B cell (primary cell): ENCODE results near the gene ZNF784. TPM values are rescaled to one million over a fixed set of nuclear protein-coding genes. Genes with fewer than 3 reads are reported as not detected.

Experiments used
- ATAC-seq: fragments of 200-7000 bp; cut with Tn5 transposase; one replicate; pipeline ENCODE4 v1.10.0; 2021; ENCODE audit warnings: low read depth, mild to moderate bottlenecking, moderate number of reproducible peaks, moderate library complexity
- CTCF ChIA-PET: fragments of 350-600 bp; sonication (Branson Sonifier 250); formaldehyde crosslinking; loops from one replicate; lab custom pipeline; 2021; ENCODE audit warnings: antibody characterized with exemption, inconsistent platforms; lab: Charles Lee
- POLR2A ChIA-PET: fragments of 350-600 bp; sonication (Branson Sonifier 250); formaldehyde crosslinking; loops from one replicate; lab custom pipeline; 2021; ENCODE audit warnings: antibody characterized with exemption; lab: Charles Lee
- DNase-seq: peaks from one replicate; pipeline ENCODE4 v3.0.0; 2013
- H2AFZ ChIP-seq: 2 replicates; pipeline ENCODE4 v1.6.1; 2012; ENCODE audit warnings: mild to moderate bottlenecking, low read depth, low read length; ENCODE audit not compliant: insufficient read depth, poor library complexity, severe bottlenecking
- H3K27ac ChIP-seq, 2 donors: 1 replicate in 1 of 2; 2 replicates in 1 of 2; pipeline ENCODE4 v1.5.1; 2012 to 2013; ENCODE audit warnings: low read length in 2 of 2, mild to moderate bottlenecking in 2 of 2, moderate library complexity in 1 of 2
- H3K27me3 ChIP-seq, 4 experiments: fragments of 200-600 bp in 1 of 4; sonication (generic) in 1 of 4; replicated peaks in 1 of 4; 1 replicate in 2 of 4; 2 replicates in 2 of 4; pipeline versions ENCODE4 v1.6.1 to v1.7.0; 2013 to 2016; ENCODE audit warnings: low read length in 3 of 4, mild to moderate bottlenecking in 2 of 4, mixed read lengths in 1 of 4, moderate library complexity in 1 of 4; ENCODE audit not compliant: insufficient read depth in 4 of 4, control insufficient read depth in 3 of 4; ENCODE audit errors: control extremely low read depth in 1 of 4
- H3K36me3 ChIP-seq, 2 experiments: replicated peaks in 1 of 2; 1 replicate in 1 of 2; 2 replicates in 1 of 2; pipeline versions ENCODE4 v1.6.1 to v1.7.1; 2013; ENCODE audit warnings: low read length in 1 of 2; ENCODE audit not compliant: insufficient read depth in 2 of 2, control insufficient read depth in 1 of 2; ENCODE audit errors: control extremely low read depth in 1 of 2, extremely low read depth in 1 of 2
- H3K4me1 ChIP-seq, 2 donors: fragments of 200-600 bp in 1 of 2; sonication (generic) in 1 of 2; 1 replicate in 1 of 2; 2 replicates in 1 of 2; pipeline versions ENCODE4 v1.5.1 to v1.6.1; 2013 to 2017; ENCODE audit warnings: low read length in 2 of 2; ENCODE audit not compliant: control insufficient read depth in 2 of 2, insufficient read depth in 2 of 2
- H3K4me2 ChIP-seq: replicated peaks from 2 replicates; pipeline ENCODE3; 2012; ENCODE audit warnings: mild to moderate bottlenecking, low read depth, low read length; ENCODE audit not compliant: poor library complexity, severe bottlenecking
- H3K4me3 ChIP-seq, 5 experiments: fragments of 200-600 bp in 1 of 5; sonication (generic) in 1 of 5; 1 replicate in 3 of 5; 2 replicates in 2 of 5; pipeline versions ENCODE4 v1.5.1 to v1.7.0; 2011 to 2016; ENCODE audit warnings: low read length in 4 of 5, mild to moderate bottlenecking in 4 of 5, low read depth in 2 of 5, control low read depth in 1 of 5, moderate library complexity in 1 of 5; ENCODE audit not compliant: insufficient read depth in 1 of 5; ENCODE audit errors: control extremely low read depth in 1 of 5, extremely low read depth in 1 of 5
- H3K79me2 ChIP-seq: fragments of 200-600 bp; sonication (generic); one replicate; pipeline ENCODE4 v1.6.0; 2016; ENCODE audit warnings: low read length; ENCODE audit not compliant: control insufficient read depth, insufficient read depth
- H3K9ac ChIP-seq: fragments of 200-600 bp; sonication (generic); 2 replicates; pipeline ENCODE4 v1.6.1; 2017; ENCODE audit warnings: mild to moderate bottlenecking, low read length, moderate library complexity
- H3K9me3 ChIP-seq, 3 donors: one replicate each; pipeline versions ENCODE4 v1.6.1 to v1.7.1; 2013; ENCODE audit warnings: low read length in 2 of 3; ENCODE audit not compliant: control insufficient read depth in 2 of 3, insufficient read depth in 1 of 3; ENCODE audit errors: control extremely low read depth in 1 of 3
- H4K20me1 ChIP-seq: 2 replicates; pipeline ENCODE4 v1.6.0; 2012; ENCODE audit warnings: mild to moderate bottlenecking, low read length; ENCODE audit not compliant: insufficient read depth, control insufficient read depth, poor library complexity, severe bottlenecking
- H3K27ac Mint-ChIP-seq: one replicate; pipeline ENCODE4 v1.8.0; 2021; ENCODE audit warnings: mixed read lengths
- H3K27me3 Mint-ChIP-seq: one replicate; pipeline ENCODE4 v1.8.0; 2021; ENCODE audit warnings: mixed read lengths
- H3K4me1 Mint-ChIP-seq: one replicate; pipeline ENCODE4 v1.8.0; 2021; ENCODE audit warnings: mixed read lengths
- H3K4me3 Mint-ChIP-seq: one replicate; pipeline ENCODE4 v1.8.0; 2021; ENCODE audit warnings: mixed read lengths
- H3K9me3 Mint-ChIP-seq: one replicate; pipeline ENCODE4 v1.8.0; 2022; ENCODE audit warnings: mixed read lengths; ENCODE audit not compliant: insufficient read depth
- CTCF ChIP-seq: fragments of 200-600 bp; IDR thresholded peaks from one replicate; pipeline ENCODE4 v1.8.0; 2022; ENCODE audit warnings: antibody characterized with exemption, mild to moderate bottlenecking
- EZH2 ChIP-seq: IDR thresholded peaks from 2 replicates; pipeline ENCODE4 v1.6.1; 2012; ENCODE audit warnings: borderline replicate concordance, low read depth, mild to moderate bottlenecking, moderate library complexity, low read length; ENCODE audit not compliant: insufficient read depth, poor library complexity, severe bottlenecking
- WGBS: methylation state at CpG from one replicate; pipeline ENCODE4 v1.1.5; 2013; ENCODE audit warnings: missing lambda C conversion rate; ENCODE audit not compliant: insufficient coverage; 5-methylcytosine and 5-hydroxymethylcytosine counted together
- intact Hi-C: fragments of 100-400 bp; cut with micrococcal nuclease; formaldehyde crosslinking; loops from one replicate; pipeline ENCODE4 v1.10.0; 2022
- polyA plus RNA-seq: library from polyadenylated mRNA; depleted of rRNA; stranded (reverse); fragments of >200 nt; gene quantifications from 2 replicates; pipeline ENCODE4 v1.2.3, GENCODE V29; 2012
- total RNA-seq, 2 donors: library from RNA; stranded (reverse); fragments of 120-200 nt in 1 of 2; gene quantifications; 1 replicate in 1 of 2; 2 replicates in 1 of 2; pipeline versions ENCODE4 v1.2.3 to v1.2.4, GENCODE V29; 2013 to 2022

The ZNF784 gene
- total and polyA plus RNA-seq, 2 donors (not counting 1 experiment from before 2014, with no cell fraction given) = 9.2 to 9.7 TPM

DNA sequence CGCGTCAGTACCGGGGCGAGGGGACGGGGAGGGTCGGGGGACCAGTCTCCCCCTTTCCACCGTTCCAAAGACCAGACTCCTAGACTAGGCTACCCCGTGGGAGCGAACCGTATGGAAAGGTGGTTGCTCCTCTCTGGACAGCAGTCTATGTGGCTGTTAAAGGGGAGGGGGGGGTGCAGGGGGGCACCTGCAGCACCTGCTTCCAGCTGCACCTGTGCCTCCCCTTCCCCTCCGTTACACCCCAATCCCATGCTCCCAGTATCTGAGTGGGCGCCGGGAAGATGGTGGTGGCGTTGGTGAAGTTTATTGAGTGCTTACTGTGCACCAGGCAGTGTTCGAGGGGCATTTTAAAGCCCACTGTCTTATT, 23.7 kb downstream of the ZNF784 start:
- H3K36me3 ChIP-seq = peaks cover 0 to 12% of the 10 kb centered on the region in 2 experiments
- H3K27me3 ChIP-seq = no peaks in the 10 kb centered on the region
- POLR2A ChIA-PET = interaction anchor here (0.6 to 2.4 kb wide), 7 partner anchors 13 to 321 kb away, joined by 4 to 12 read pairs (median 4); partner anchors contain the start of genes HSPBP1, U2AF2, ZNF581 and ZNF784
- peak overlapping the region; percentile 88 for H3K9ac ChIP-seq
- CTCF ChIA-PET = interaction anchor here (0.9 to 1.7 kb wide), 2 partner anchors 31 to 96 kb away, joined by 3 to 6 read pairs; no protein-coding TSS in a partner anchor
- DNase-seq = no peak
- H3K4me1 ChIP-seq = peaks cover 10 to 29% of the 10 kb centered on the region in 2 donors
- H3K4me3 ChIP-seq = peak overlapping the region; percentile 8 to 97 (median 82)
- peak overlapping the region; percentile 60 to 67 for H3K27ac ChIP-seq
- H3K9me3 ChIP-seq = peaks cover 0 to 8% (median 0%) of the 10 kb centered on the region in 3 donors
- Mint-ChIP-seq H3K9me3 (no peaks in the 10 kb centered on the region), H3K27ac (peak overlapping the region; percentile 88), H3K4me3 (peak overlapping the region; percentile 100), H3K27me3 (no peaks in the 10 kb centered on the region), H3K4me1 (peaks cover 28% of the 10 kb centered on the region)
- intact Hi-C loops = loop anchor here (10.0 kb wide), 2 partner anchors 316 to 346 kb away; partner anchors contain the start of genes BRSK1, HSPBP1 and PPP6R1
- H3K4me2 ChIP-seq = peak overlapping the region; percentile 83
- TF ChIP-seq EZH2 (no peak), CTCF (no peak)
- no peaks in the 10 kb centered on the region for H4K20me1 ChIP-seq
- peak overlapping the region; percentile 92 for H2AFZ ChIP-seq
- WGBS = 0% methylated on average over 1 of the region's 15 CpGs
- H3K79me2 ChIP-seq = peaks cover 4% of the 10 kb centered on the region
- no peak for ATAC-seq
